Nephron progenitor cell (in vitro differentiated cells): ENCODE measurements around the gene CFAP54.
"Not testable (repeated sequence)": the region's sequence is repeated elsewhere in the genome, so short reads cannot be mapped to it uniquely, and the experiment has no call there.

ENCODE experiments used
- DNase-seq: peaks from one replicate; pipeline ENCODE4 v3.0.0; 2021
- H3K27ac Mint-ChIP-seq: 2 replicates; pipeline ENCODE4 v1.8.0; 2021; ENCODE audit warnings: mild to moderate bottlenecking, moderate library complexity, mixed read lengths
- H3K27me3 Mint-ChIP-seq: 2 replicates; pipeline ENCODE4 v1.8.0; 2021; ENCODE audit warnings: mild to moderate bottlenecking, low read depth, mixed read lengths; ENCODE audit not compliant: poor library complexity
- H3K36me3 Mint-ChIP-seq: 2 replicates; pipeline ENCODE4 v1.8.0; 2021; ENCODE audit warnings: low read depth, mixed read lengths
- H3K4me1 Mint-ChIP-seq: 2 replicates; pipeline ENCODE4 v1.8.0; 2021; ENCODE audit warnings: mixed read lengths
- H3K4me3 Mint-ChIP-seq: 2 replicates; pipeline ENCODE4 v1.8.0; 2021; ENCODE audit warnings: mild to moderate bottlenecking, moderate library complexity, mixed read lengths
- H3K9me3 Mint-ChIP-seq: 2 replicates; pipeline ENCODE4 v1.8.0; 2021; ENCODE audit warnings: mild to moderate bottlenecking, moderate library complexity, mixed read lengths
- TF ChIP-seq, protein P1 (sequence below): fragments of 200-600 bp; sonication (generic); IDR thresholded peaks from 2 replicates; pipeline ENCODE4 v1.5.0; 2021; ENCODE audit warnings: antibody characterized with exemption

The CFAP54 gene

DNA sequence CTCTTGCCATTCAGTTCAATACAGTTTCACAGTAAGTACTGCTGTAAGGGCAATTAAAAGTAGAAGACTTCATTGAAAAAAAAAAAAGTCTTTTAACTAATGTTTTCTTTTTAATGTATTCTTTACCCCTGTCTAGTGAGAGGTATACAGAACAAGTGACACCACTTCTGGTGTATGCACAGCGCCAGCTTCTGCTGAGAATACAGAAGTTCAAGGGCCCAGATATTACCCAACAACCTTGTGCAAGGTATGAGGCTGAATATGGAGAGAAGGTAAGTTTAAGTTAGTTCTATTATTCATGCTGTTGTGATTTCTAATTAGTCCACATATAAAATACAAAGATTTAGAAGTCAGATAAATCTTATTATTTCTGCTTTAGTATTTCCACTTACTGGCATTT, 168.7 kb downstream of the CFAP54 start:
- H3K27me3 Mint-ChIP-seq: no peaks in the 10 kb centered on the region
- no peak for DNase-seq
- peaks cover 5% of the 10 kb centered on the region for H3K4me1 Mint-ChIP-seq
- H3K27ac Mint-ChIP-seq: no peak overlapping the region
- no peaks in the 10 kb centered on the region for H3K36me3 Mint-ChIP-seq
- no peak overlapping the region for H3K4me3 Mint-ChIP-seq
- peaks cover 3% of the 10 kb centered on the region for H3K9me3 Mint-ChIP-seq
- TF ChIP-seq, protein P1, sequence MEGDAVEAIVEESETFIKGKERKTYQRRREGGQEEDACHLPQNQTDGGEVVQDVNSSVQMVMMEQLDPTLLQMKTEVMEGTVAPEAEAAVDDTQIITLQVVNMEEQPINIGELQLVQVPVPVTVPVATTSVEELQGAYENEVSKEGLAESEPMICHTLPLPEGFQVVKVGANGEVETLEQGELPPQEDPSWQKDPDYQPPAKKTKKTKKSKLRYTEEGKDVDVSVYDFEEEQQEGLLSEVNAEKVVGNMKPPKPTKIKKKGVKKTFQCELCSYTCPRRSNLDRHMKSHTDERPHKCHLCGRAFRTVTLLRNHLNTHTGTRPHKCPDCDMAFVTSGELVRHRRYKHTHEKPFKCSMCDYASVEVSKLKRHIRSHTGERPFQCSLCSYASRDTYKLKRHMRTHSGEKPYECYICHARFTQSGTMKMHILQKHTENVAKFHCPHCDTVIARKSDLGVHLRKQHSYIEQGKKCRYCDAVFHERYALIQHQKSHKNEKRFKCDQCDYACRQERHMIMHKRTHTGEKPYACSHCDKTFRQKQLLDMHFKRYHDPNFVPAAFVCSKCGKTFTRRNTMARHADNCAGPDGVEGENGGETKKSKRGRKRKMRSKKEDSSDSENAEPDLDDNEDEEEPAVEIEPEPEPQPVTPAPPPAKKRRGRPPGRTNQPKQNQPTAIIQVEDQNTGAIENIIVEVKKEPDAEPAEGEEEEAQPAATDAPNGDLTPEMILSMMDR: no peak

DNA sequence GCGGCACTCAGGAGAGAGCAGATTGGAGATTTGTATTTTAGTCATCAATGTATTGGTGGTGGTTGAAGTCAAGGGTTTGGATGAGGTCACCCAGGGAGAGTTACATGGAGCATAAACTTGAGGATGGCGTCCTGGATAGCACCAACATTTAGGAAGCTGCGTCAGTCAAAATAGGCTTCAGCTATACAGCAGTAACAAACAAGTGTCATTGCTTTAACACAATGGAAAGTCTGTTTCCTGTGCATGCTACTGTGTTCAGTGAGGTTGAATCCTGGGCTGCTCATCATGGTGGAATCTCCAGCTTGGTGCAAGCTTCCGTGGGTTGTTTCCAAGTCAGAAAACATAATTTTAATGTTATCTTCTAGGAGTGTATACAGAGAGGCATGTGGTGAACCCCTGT, 180.4 kb downstream of the CFAP54 start:
- Mint-ChIP-seq H3K27me3 (no peaks in the 10 kb centered on the region), H3K4me3 (no peak overlapping the region), H3K4me1 (peaks cover 17% of the 10 kb centered on the region), H3K9me3 (peaks cover 31% of the 10 kb centered on the region), H3K36me3 (no peaks in the 10 kb centered on the region), H3K27ac (no peak overlapping the region)
- no peak for DNase-seq
- TF ChIP-seq, protein P1: no peak

DNA sequence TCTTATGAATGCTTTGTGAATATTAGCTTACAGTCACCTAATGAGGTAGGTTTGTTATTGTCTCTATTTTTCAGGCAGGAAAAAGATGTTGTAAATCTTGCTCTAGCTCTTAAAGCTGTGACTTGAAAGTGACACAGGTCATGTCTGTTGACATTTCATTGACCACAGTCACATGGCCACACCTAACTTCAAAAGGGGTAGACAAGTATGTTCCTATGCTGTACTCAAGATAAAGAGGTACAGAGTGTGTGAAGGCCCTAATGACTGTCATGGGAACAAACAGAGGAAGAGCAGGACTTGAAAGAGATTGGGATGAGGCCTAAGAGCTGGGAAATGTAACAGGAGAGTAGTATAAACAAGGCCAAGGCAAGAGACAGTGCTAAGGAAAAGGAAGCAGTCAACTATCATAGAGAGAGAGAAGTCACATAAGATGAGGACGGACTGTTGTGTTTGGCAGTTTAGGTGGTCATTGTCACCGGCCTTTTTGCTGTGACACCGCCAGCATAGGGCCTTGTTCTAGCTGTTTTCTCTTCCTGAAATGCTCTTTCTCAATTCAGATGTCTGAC, 181.0 kb downstream of the CFAP54 start:
- no peaks in the 10 kb centered on the region for H3K36me3 Mint-ChIP-seq
- TF ChIP-seq, protein P1: no peak
- H3K27ac Mint-ChIP-seq: peak overlapping the region; percentile 1
- H3K4me3 Mint-ChIP-seq: no peak overlapping the region
- H3K4me1 Mint-ChIP-seq: peaks cover 17% of the 10 kb centered on the region
- H3K27me3 Mint-ChIP-seq: no peaks in the 10 kb centered on the region
- H3K9me3 Mint-ChIP-seq: peaks cover 25% of the 10 kb centered on the region
- DNase-seq: no peak

DNA sequence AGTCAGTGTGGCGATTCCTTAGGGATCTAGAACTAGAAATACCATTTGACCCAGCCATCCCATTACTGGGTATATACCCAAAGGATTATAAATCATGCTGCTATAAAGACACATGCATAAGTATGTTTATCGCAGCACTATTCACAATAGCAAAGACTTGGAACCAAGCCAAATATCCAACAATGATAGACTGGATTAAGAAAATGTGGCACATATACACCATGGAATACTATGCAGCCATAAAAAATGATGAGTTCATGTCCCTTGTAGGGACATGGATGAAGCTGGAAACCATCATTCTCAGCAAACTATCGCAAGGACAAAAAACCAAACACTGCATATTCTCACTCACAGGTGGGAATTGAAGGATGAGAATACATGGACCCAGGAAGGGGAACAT, 186.1 kb downstream of the CFAP54 start:
- not testable (repeated sequence) for H3K27me3 Mint-ChIP-seq, H3K4me3 Mint-ChIP-seq, H3K9me3 Mint-ChIP-seq, H3K27ac Mint-ChIP-seq, DNase-seq, H3K36me3 Mint-ChIP-seq, H3K4me1 Mint-ChIP-seq

DNA sequence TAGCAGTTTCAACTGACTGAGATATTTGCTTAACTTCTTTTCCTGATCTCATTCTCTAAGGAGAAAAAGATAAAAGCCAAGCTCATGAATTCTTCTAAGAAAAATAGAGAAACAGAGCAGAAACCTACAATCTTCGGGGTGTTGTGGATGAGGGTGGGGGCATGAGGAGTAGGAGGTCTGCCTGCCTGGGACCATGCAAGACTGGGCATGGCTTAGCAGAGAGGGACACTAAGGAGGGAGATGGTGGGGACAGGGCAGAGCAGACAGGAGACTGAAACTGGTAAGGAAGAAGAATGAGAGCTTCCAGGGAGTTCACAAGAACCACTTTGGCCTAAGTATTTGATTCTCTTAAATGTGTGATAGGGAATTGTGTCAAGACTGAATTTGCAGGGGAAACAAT, 188.0 kb downstream of the CFAP54 start:
- Mint-ChIP-seq H3K27ac (no peak overlapping the region), H3K27me3 (peaks cover 3% of the 10 kb centered on the region)
- TF ChIP-seq, protein P1: no peak

DNA sequence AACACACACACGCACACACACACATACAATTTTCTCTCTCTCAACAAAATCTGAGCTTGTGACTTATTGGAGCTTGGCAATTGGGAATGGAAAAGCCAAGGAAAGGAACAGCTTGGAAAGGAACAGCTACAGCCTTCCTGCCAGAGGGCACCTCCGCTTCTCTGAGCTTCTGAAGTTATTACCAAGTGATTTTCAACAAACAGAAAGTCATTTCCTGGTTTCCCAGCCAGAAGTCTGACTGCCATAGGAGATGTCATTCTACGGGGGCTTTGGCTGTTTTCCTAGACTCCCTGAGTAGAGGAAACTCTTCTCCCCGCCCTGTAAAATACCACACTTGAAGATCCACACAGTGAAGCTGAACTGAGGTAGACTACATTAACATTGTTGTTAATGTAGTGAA, 198.3 kb downstream of the CFAP54 start:
- Mint-ChIP-seq H3K27me3 (no peaks in the 10 kb centered on the region), H3K36me3 (no peaks in the 10 kb centered on the region)
- TF ChIP-seq, protein P1: no peak

More for the DNA sequence above, 188.0 kb downstream of the CFAP54 start:
- H3K4me1 Mint-ChIP-seq: peaks cover 6% of the 10 kb centered on the region
- no peak for DNase-seq
- no peaks in the 10 kb centered on the region for H3K9me3 Mint-ChIP-seq
- H3K36me3 Mint-ChIP-seq: no peaks in the 10 kb centered on the region
- no peak overlapping the region for H3K4me3 Mint-ChIP-seq

More for the DNA sequence above, 198.3 kb downstream of the CFAP54 start:
- Mint-ChIP-seq H3K4me1 (no peaks in the 10 kb centered on the region), H3K4me3 (no peak overlapping the region), H3K9me3 (no peaks in the 10 kb centered on the region), H3K27ac (no peak overlapping the region)
- DNase-seq: no peak
